Effector CD8-positive, alpha-beta T cell (primary cell): Measurements from ENCODE around the gene ST3GAL5.

Source experiments
- DNase-seq: peaks from one replicate; lab custom pipeline; 2025; lab: John Stamatoyannopoulos, UW

The ST3GAL5 gene

GRCh38 chr2:85806358-85807118 lies 82.3 kb downstream of the ST3GAL5 start:
- no peak for DNase-seq

GRCh38 chr2:85804583-85804982 lies 84.2 kb downstream of the ST3GAL5 start:
- DNase-seq, result no peak

- DNase-seq, result no peak
Measured at GRCh38 chr2:85803704-85804425, 84.9 kb downstream of the ST3GAL5 start.

GRCh38 chr2:85802354-85803103 lies 86.3 kb downstream of the ST3GAL5 start:
- no peak for DNase-seq

GRCh38 chr2:85801871-85802270 lies 86.9 kb downstream of the ST3GAL5 start:
- DNase-seq, result no peak

GRCh38 chr2:85800586-85800985 lies 88.2 kb downstream of the ST3GAL5 start:
- no peak for DNase-seq

- DNase-seq, result no peak
Measured at GRCh38 chr2:85799215-85799956, 89.4 kb downstream of the ST3GAL5 start.

GRCh38 chr2:85797921-85798320 lies 90.9 kb downstream of the ST3GAL5 start:
- DNase-seq, result no peak

GRCh38 chr2:85797263-85797660 lies 91.5 kb downstream of the ST3GAL5 start:
- DNase-seq, result no peak

GRCh38 chr2:85796341-85797262 lies 92.2 kb downstream of the ST3GAL5 start:
- no peak for DNase-seq

GRCh38 chr2:85796046-85796340 lies 92.8 kb downstream of the ST3GAL5 start:
- no peak for DNase-seq

GRCh38 chr2:85795331-85796045 lies 93.3 kb downstream of the ST3GAL5 start:
- DNase-seq, result no peak

- no peak for DNase-seq
Measured at GRCh38 chr2:85794491-85795121, 94.2 kb downstream of the ST3GAL5 start.

GRCh38 chr2:85794038-85794441 lies 94.8 kb downstream of the ST3GAL5 start:
- DNase-seq, result no peak

- DNase-seq, result no peak
Measured at GRCh38 chr2:85793584-85793983, 95.2 kb downstream of the ST3GAL5 start.

GRCh38 chr2:85792783-85793441 lies 95.9 kb downstream of the ST3GAL5 start:
- DNase-seq, result no peak

- DNase-seq, result no peak
Measured at GRCh38 chr2:85791704-85792565, 96.9 kb downstream of the ST3GAL5 start.

- no peak for DNase-seq
Measured at GRCh38 chr2:85790499-85791188, 98.1 kb downstream of the ST3GAL5 start.
